Activated CD4-positive, CD25-positive, alpha-beta regulatory T cell treated with anti-CD3 and anti-CD28 coated beads, Interleukin-2, amount 50 U/mL, for 72 hours (primary cell): ENCODE data around the gene PSD4.
A peak's percentile ranks its signal among the peaks of the same experiment; 100 is the strongest.

Experiments used
- DNase-seq: peaks from one replicate; pipeline ENCODE4 v3.0.0; 2021

Gene PSD4

GRCh38 chr2:113186433-113186796 is 12.6 kb downstream of the PSD4 start:
- DNase-seq = no peak

- DNase-seq = no peak
Observed at GRCh38 chr2:113187771-113188170, 14.0 kb downstream of the PSD4 start.

- DNase-seq = no peak
Observed at GRCh38 chr2:113190871-113191270, 17.1 kb downstream of the PSD4 start.

- no peak for DNase-seq
Observed at GRCh38 chr2:113192459-113193100, 18.8 kb downstream of the PSD4 start.

- no peak for DNase-seq
Observed at GRCh38 chr2:113195923-113196501, 22.2 kb downstream of the PSD4 start.

GRCh38 chr2:113196839-113197238 is 23.1 kb downstream of the PSD4 start:
- no peak for DNase-seq

- no peak for DNase-seq
Observed at GRCh38 chr2:113197347-113198047, 23.7 kb downstream of the PSD4 start.

- DNase-seq = no peak
Observed at GRCh38 chr2:113198048-113198789, 24.4 kb downstream of the PSD4 start.

- peak; percentile 79 for DNase-seq
Observed at GRCh38 chr2:113198790-113199612, 25.2 kb downstream of the PSD4 start.

- DNase-seq = no peak
Observed at GRCh38 chr2:113200236-113200635, 26.5 kb downstream of the PSD4 start.

- no peak for DNase-seq
Observed at GRCh38 chr2:113200736-113201490, 27.1 kb downstream of the PSD4 start.

- no peak for DNase-seq
Observed at GRCh38 chr2:113201496-113202304, 27.9 kb downstream of the PSD4 start.

- no peak for DNase-seq
Observed at GRCh38 chr2:113202305-113203216, 28.8 kb downstream of the PSD4 start.

- no peak for DNase-seq
Observed at GRCh38 chr2:113203217-113203530, 29.4 kb downstream of the PSD4 start.

- peak; percentile 66 for DNase-seq
Observed at GRCh38 chr2:113203901-113204519, 30.2 kb downstream of the PSD4 start.

GRCh38 chr2:113206251-113206650 is 32.5 kb downstream of the PSD4 start:
- DNase-seq = no peak

- no peak for DNase-seq
Observed at GRCh38 chr2:113207021-113207420, 33.2 kb downstream of the PSD4 start.

GRCh38 chr2:113208396-113208795 is 34.6 kb downstream of the PSD4 start:
- no peak for DNase-seq

GRCh38 chr2:113209011-113209645 is 35.4 kb downstream of the PSD4 start:
- no peak for DNase-seq
